Measurements from ENCODE around the gene DISC1.
"Not testable (repeated sequence)": the region's sequence is repeated elsewhere in the genome, so short reads cannot be mapped to it uniquely, and the experiment has no call there.

DNA sequence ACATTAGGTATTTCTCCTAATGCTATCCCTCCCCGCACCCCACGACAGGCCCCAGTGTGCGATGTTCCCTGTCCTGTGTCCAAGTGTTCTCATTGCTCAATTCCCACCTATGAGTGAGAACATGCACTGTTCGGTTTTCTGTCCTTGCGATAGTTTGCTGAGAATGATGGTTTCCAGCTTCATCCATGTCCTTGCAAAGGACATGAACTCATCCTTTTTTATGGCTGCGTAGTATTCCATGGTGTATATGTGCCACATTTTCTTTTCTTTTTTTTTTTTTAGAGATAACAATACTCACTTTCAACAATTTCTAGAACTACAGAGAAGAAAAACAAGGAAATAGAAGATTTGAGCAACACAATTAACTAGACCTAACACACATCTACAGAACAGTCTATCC is 19.0 kb downstream of the DISC1 start:
- TF ChIP-seq, protein P1, sequence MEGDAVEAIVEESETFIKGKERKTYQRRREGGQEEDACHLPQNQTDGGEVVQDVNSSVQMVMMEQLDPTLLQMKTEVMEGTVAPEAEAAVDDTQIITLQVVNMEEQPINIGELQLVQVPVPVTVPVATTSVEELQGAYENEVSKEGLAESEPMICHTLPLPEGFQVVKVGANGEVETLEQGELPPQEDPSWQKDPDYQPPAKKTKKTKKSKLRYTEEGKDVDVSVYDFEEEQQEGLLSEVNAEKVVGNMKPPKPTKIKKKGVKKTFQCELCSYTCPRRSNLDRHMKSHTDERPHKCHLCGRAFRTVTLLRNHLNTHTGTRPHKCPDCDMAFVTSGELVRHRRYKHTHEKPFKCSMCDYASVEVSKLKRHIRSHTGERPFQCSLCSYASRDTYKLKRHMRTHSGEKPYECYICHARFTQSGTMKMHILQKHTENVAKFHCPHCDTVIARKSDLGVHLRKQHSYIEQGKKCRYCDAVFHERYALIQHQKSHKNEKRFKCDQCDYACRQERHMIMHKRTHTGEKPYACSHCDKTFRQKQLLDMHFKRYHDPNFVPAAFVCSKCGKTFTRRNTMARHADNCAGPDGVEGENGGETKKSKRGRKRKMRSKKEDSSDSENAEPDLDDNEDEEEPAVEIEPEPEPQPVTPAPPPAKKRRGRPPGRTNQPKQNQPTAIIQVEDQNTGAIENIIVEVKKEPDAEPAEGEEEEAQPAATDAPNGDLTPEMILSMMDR (IDR thresholded peaks at IDR 0.05): not testable (repeated sequence)
- TF ChIP-seq POLR2AphosphoS5 (IDR thresholded peaks at IDR 0.05; ENCODE audit: low read depth, low read length); SIN3A (IDR thresholded peaks at IDR 0.05; ENCODE audit: borderline replicate concordance, insufficient read depth, low read depth, low read length); TCF7L2 (IDR thresholded peaks at IDR 0.05; ENCODE audit: low read depth, low read length): not testable (repeated sequence)
- TF ChIP-seq, protein P2, sequence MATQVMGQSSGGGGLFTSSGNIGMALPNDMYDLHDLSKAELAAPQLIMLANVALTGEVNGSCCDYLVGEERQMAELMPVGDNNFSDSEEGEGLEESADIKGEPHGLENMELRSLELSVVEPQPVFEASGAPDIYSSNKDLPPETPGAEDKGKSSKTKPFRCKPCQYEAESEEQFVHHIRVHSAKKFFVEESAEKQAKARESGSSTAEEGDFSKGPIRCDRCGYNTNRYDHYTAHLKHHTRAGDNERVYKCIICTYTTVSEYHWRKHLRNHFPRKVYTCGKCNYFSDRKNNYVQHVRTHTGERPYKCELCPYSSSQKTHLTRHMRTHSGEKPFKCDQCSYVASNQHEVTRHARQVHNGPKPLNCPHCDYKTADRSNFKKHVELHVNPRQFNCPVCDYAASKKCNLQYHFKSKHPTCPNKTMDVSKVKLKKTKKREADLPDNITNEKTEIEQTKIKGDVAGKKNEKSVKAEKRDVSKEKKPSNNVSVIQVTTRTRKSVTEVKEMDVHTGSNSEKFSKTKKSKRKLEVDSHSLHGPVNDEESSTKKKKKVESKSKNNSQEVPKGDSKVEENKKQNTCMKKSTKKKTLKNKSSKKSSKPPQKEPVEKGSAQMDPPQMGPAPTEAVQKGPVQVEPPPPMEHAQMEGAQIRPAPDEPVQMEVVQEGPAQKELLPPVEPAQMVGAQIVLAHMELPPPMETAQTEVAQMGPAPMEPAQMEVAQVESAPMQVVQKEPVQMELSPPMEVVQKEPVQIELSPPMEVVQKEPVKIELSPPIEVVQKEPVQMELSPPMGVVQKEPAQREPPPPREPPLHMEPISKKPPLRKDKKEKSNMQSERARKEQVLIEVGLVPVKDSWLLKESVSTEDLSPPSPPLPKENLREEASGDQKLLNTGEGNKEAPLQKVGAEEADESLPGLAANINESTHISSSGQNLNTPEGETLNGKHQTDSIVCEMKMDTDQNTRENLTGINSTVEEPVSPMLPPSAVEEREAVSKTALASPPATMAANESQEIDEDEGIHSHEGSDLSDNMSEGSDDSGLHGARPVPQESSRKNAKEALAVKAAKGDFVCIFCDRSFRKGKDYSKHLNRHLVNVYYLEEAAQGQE (IDR thresholded peaks at IDR 0.05; ENCODE audit: insufficient read depth in 1 of 2, low read depth in 2 of 2, low read length in 1 of 2): not testable (repeated sequence)
